ENCODE results near the gene TNFSF15.
"Not testable (repeated sequence)": the region's sequence is repeated elsewhere in the genome, so short reads cannot be mapped to it uniquely, and the experiment has no call there.

Gene TNFSF15

GRCh38 chr9:114742947-114743346, 62.9 kb downstream of the TNFSF15 start:
- peaks cover 42% of the 10 kb centered on the region for H3K4me1 Mint-ChIP-seq
- H3K4me3 Mint-ChIP-seq, result no peak overlapping the region
- H3K9me3 Mint-ChIP-seq, result peaks cover 5% of the 10 kb centered on the region
- no peak for DNase-seq
- H3K27ac Mint-ChIP-seq, result no peak overlapping the region
- no peaks in the 10 kb centered on the region for H3K27me3 Mint-ChIP-seq
- CTCF ChIA-PET, result interaction anchor here (1.2 to 15.7 kb wide), 7 partner anchors 62 to 272 kb away, joined by 3 to 213 read pairs (median 11); partner anchors contain the start of gene TEX48
- H3K36me3 Mint-ChIP-seq, result peaks cover 10% of the 10 kb centered on the region

- not testable (repeated sequence) for H3K27ac Mint-ChIP-seq, H3K4me3 Mint-ChIP-seq, DNase-seq, H3K27me3 Mint-ChIP-seq
- CTCF ChIA-PET, result interaction anchor here (0.8 to 15.7 kb wide), 6 partner anchors 61 to 273 kb away, joined by 3 to 213 read pairs (median 27); partner anchors contain the start of gene TEX48
- Mint-ChIP-seq H3K36me3 (peaks cover 23% of the 10 kb centered on the region), H3K9me3 (peaks cover 15% of the 10 kb centered on the region), H3K4me1 (peaks cover 56% of the 10 kb centered on the region)
These were observed 64.3 kb downstream of the TNFSF15 start for GRCh38 chr9:114741521-114741920.

- H3K4me1 Mint-ChIP-seq, result peaks cover 70% of the 10 kb centered on the region
- no peak overlapping the region for H3K4me3 Mint-ChIP-seq
- DNase-seq, result peak; percentile 79
- peaks cover 34% of the 10 kb centered on the region for H3K36me3 Mint-ChIP-seq
- H3K27me3 Mint-ChIP-seq, result no peaks in the 10 kb centered on the region
- H3K9me3 Mint-ChIP-seq, result peaks cover 22% of the 10 kb centered on the region
- CTCF ChIA-PET, result interaction anchor here (0.6 to 15.7 kb wide), 26 partner anchors 13 to 785 kb away, joined by 3 to 213 read pairs (median 4); partner anchors contain the start of genes TEX48 and TNFSF8
- H3K27ac Mint-ChIP-seq, result peak overlapping the region; percentile 88
These were observed 67.1 kb downstream of the TNFSF15 start for GRCh38 chr9:114738581-114739316.

GRCh38 chr9:114737847-114738246, 68.0 kb downstream of the TNFSF15 start:
- peaks cover 70% of the 10 kb centered on the region for H3K4me1 Mint-ChIP-seq
- H3K27ac Mint-ChIP-seq, result peak overlapping the region; percentile 88
- CTCF ChIA-PET, result interaction anchor here (0.6 to 15.7 kb wide), 22 partner anchors 12 to 786 kb away, joined by 3 to 213 read pairs (median 6); partner anchors contain the start of genes TEX48 and TNFSF8
- H3K36me3 Mint-ChIP-seq, result peaks cover 34% of the 10 kb centered on the region
- peaks cover 22% of the 10 kb centered on the region for H3K9me3 Mint-ChIP-seq
- H3K27me3 Mint-ChIP-seq, result no peaks in the 10 kb centered on the region
- no peak overlapping the region for H3K4me3 Mint-ChIP-seq
- no peak for DNase-seq

DNA sequence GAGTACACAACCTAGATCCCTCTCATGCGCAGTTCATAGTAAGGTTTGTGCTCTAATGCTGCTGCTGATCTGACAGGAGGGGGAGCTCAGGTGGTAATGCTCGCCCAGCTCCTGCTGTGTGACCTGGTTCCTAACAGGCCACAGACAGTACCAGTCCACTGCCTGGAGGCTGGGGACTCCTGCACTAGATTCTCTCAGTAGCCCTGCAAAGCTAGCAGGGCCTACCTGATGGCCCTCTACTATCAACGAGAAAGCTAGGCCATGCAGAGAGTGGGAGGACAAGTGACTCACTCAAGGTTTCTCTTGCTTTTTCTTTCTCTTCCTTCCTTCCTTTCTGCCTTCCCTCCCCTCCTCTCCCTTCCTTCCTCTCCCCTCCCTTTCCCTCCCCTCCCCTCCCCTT, 68.7 kb downstream of the TNFSF15 start:
- Mint-ChIP-seq H3K27me3 (no peaks in the 10 kb centered on the region), H3K27ac (peak overlapping the region; percentile 88), H3K4me3 (no peak overlapping the region), H3K36me3 (peaks cover 34% of the 10 kb centered on the region), H3K9me3 (peaks cover 20% of the 10 kb centered on the region), H3K4me1 (peaks cover 68% of the 10 kb centered on the region)
- no peak for DNase-seq
- CTCF ChIA-PET, result interaction anchor here (1.1 to 15.7 kb wide), 10 partner anchors 18 to 278 kb away, joined by 4 to 213 read pairs (median 20); partner anchors contain the start of genes TEX48 and TNFSF8

DNA sequence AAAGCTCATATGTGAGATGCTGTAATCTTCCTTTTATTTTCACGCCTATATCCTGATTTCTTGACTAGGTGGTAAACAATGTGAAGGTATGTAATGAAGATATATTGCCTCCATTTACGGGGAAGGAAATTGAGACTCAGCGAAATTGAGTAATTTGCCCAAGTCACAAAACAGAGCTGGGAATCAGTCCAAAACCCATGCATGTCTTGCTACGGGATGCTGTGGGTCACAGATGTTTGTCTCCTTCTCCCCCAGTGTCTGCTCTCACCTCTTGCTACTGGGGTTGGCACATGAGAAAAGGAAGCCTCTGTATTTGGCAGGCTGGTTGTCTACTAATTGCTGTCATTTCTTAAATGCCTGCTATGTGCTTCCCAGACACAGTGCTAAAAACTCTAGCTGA, 70.1 kb downstream of the TNFSF15 start:
- Mint-ChIP-seq H3K4me3 (no peak overlapping the region), H3K4me1 (peaks cover 67% of the 10 kb centered on the region), H3K27me3 (no peaks in the 10 kb centered on the region), H3K9me3 (peaks cover 24% of the 10 kb centered on the region), H3K27ac (peak overlapping the region; percentile 88), H3K36me3 (peaks cover 38% of the 10 kb centered on the region)
- DNase-seq, result no peak
- CTCF ChIA-PET, result interaction anchor here (0.9 to 15.7 kb wide), 12 partner anchors 11 to 330 kb away, joined by 3 to 213 read pairs (median 4); partner anchors contain the start of gene TEX48

DNA sequence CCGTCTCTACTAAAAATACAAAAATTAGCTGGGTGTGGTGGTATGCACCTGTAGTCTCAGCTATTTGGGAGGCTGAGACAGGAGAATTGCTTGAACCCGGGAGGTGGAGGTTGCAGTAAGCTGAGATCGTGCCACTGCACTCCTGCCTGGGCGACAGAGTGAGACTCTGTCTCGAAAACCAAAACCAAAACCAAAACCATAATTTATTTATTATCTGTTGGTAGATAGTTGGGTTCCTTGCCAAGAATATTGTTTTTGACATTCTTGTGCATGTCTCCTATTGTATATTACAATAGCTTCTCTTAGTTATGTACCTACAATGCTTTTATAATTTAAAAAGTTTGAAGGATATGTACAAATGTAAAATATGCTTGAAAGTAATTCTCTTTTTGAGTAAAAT, 70.7 kb downstream of the TNFSF15 start:
- CTCF ChIA-PET, result interaction anchor here (0.9 to 15.7 kb wide), 12 partner anchors 11 to 329 kb away, joined by 3 to 213 read pairs (median 4); partner anchors contain the start of gene TEX48
- Mint-ChIP-seq H3K27ac (peak overlapping the region; percentile 75), H3K4me1 (peaks cover 61% of the 10 kb centered on the region), H3K36me3 (peaks cover 36% of the 10 kb centered on the region), H3K9me3 (peaks cover 27% of the 10 kb centered on the region)
- DNase-seq, H3K27me3 Mint-ChIP-seq, H3K4me3 Mint-ChIP-seq: not testable (repeated sequence)
